HCT116 (cell line): ENCODE results near the gene LDLRAD4.

Experiments used
- TF ChIP-seq, protein P1 (sequence below), 3 experiments: fragments of 200-600 bp in 1 of 3; sonication (generic) in 1 of 3; IDR thresholded peaks in 2 of 3; conservative IDR thresholded peaks in 1 of 3; 2 replicates each; pipeline ENCODE4 v1.5.1; 2012 to 2017; ENCODE audit warnings: low read depth in 2 of 3, low read length in 2 of 3, antibody characterized with exemption in 1 of 3, borderline replicate concordance in 1 of 3, control low read depth in 1 of 3, mild to moderate bottlenecking in 1 of 3, mixed read lengths in 1 of 3, mixed run types in 1 of 3, moderate library complexity in 1 of 3; ENCODE audit not compliant: insufficient read depth in 1 of 3
- TF ChIP-seq, protein P2 (sequence below): IDR thresholded peaks from 2 replicates; pipeline ENCODE4 v1.6.1; 2011; ENCODE audit warnings: mild to moderate bottlenecking, low read length, moderate library complexity; ENCODE audit not compliant: insufficient replicate concordance; ENCODE audit errors: extremely low read depth

DNA sequence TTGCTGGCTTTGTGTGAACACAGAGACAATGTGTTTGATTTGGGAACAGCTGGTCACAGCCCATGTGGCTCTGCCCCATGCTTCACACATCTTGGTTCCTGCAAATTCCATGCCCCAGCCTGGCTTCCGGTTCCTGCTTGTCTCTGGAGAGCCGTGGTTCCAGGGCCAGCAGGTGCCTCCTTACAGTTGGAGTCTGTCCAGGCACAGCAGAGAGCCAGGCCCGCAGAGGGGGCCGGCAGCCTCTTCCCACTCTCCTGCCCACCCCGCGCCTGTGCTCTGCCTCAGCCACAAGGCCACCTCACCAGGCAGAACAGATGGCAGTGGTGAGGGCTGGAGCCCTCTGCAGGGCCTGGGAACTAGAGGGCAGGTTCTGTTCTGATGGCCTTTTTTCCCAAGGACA is 81.5 kb downstream of the LDLRAD4 start:
- TF ChIP-seq, protein P1, sequence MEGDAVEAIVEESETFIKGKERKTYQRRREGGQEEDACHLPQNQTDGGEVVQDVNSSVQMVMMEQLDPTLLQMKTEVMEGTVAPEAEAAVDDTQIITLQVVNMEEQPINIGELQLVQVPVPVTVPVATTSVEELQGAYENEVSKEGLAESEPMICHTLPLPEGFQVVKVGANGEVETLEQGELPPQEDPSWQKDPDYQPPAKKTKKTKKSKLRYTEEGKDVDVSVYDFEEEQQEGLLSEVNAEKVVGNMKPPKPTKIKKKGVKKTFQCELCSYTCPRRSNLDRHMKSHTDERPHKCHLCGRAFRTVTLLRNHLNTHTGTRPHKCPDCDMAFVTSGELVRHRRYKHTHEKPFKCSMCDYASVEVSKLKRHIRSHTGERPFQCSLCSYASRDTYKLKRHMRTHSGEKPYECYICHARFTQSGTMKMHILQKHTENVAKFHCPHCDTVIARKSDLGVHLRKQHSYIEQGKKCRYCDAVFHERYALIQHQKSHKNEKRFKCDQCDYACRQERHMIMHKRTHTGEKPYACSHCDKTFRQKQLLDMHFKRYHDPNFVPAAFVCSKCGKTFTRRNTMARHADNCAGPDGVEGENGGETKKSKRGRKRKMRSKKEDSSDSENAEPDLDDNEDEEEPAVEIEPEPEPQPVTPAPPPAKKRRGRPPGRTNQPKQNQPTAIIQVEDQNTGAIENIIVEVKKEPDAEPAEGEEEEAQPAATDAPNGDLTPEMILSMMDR (IDR thresholded peaks at IDR 0.05 in 2 of 3, conservative IDR thresholded peaks at IDR 0.05 in 1 of 3; ENCODE audit: borderline replicate concordance in 1 of 3, insufficient read depth in 1 of 3, low read depth in 2 of 3, low read length in 2 of 3) = no peak
- TF ChIP-seq, protein P2, sequence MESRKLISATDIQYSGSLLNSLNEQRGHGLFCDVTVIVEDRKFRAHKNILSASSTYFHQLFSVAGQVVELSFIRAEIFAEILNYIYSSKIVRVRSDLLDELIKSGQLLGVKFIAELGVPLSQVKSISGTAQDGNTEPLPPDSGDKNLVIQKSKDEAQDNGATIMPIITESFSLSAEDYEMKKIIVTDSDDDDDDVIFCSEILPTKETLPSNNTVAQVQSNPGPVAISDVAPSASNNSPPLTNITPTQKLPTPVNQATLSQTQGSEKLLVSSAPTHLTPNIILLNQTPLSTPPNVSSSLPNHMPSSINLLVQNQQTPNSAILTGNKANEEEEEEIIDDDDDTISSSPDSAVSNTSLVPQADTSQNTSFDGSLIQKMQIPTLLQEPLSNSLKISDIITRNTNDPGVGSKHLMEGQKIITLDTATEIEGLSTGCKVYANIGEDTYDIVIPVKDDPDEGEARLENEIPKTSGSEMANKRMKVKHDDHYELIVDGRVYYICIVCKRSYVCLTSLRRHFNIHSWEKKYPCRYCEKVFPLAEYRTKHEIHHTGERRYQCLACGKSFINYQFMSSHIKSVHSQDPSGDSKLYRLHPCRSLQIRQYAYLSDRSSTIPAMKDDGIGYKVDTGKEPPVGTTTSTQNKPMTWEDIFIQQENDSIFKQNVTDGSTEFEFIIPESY = no peak
